SH-SY5Y (cell line): ENCODE results near the gene RETNLB.

Source experiments
- GATA2 ChIP-seq: IDR thresholded peaks from 2 replicates; pipeline ENCODE4 v1.6.1; 2011; ENCODE audit warnings: mild to moderate bottlenecking, low read depth, low read length
- GATA3 ChIP-seq: IDR thresholded peaks from 2 replicates; pipeline ENCODE4 v1.6.1; 2011; ENCODE audit warnings: low read depth, mild to moderate bottlenecking, low read length, moderate library complexity

- no peak for TF ChIP-seq GATA2
- TF ChIP-seq GATA3, result no peak
Observed at GRCh38 chr3:108791473-108791872, 34.3 kb upstream of the RETNLB start.
